T-helper 1 cell treated with Interleukin-12 subunit alpha and Interleukin-12 subunit beta and Interleukin-4 antibody, amounts not matched to agents 30 μg/mL and 1 μg/mL, for 36 hours (primary cell): ENCODE results near the gene KLF2.
"Not testable (repeated sequence)": the region's sequence is repeated elsewhere in the genome, so short reads cannot be mapped to it uniquely, and the experiment has no call there.

Source experiments
- H3K27ac Mint-ChIP-seq: one replicate; pipeline ENCODE4 v1.8.0; 2021; ENCODE audit warnings: mild to moderate bottlenecking, mixed read lengths
- H3K27me3 Mint-ChIP-seq: one replicate; pipeline ENCODE4 v1.8.0; 2021; ENCODE audit warnings: low read depth, mixed read lengths
- H3K36me3 Mint-ChIP-seq: one replicate; pipeline ENCODE4 v1.8.0; 2021; ENCODE audit warnings: low read depth, mixed read lengths
- H3K4me1 Mint-ChIP-seq: one replicate; pipeline ENCODE4 v1.8.0; 2021; ENCODE audit warnings: low read depth, mixed read lengths
- H3K4me3 Mint-ChIP-seq: one replicate; pipeline ENCODE4 v1.8.0; 2021; ENCODE audit warnings: mild to moderate bottlenecking, moderate library complexity, mixed read lengths
- H3K9me3 Mint-ChIP-seq: one replicate; pipeline ENCODE4 v1.8.0; 2021; ENCODE audit warnings: mixed read lengths

The KLF2 gene

DNA sequence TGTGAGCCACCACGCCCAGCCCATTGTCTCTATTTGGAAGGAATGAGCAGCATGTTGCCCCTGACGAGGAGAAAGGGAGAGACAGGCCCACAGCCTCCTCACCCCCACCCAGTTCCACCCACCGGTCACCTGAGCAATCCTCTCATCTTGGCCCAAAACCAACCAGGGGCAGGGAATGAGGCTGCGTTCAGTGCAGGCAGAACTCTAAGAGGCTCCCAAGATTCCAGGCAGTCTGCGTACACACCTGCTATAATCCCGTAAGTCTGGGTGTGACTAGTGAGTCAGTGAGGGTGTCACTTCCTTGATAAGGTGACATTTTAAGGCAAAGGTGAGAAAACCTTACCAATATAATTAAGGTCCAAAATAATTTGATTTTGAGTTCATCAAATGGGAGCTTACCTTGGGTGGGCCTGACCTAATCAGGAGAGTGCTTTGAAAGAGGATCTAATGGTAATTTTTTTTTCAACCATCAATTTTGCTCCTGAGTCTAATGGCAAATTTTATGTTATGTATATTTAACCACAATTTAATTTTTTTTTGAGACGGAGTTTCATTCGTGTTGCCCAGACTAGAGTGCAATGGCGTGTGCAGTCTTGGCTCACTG lies 26.9 kb upstream of the KLF2 start:
- Mint-ChIP-seq H3K4me3 (no peak overlapping the region), H3K9me3 (no peaks in the 10 kb centered on the region), H3K27me3 (peaks cover 15% of the 10 kb centered on the region), H3K4me1 (no peaks in the 10 kb centered on the region), H3K27ac (no peak overlapping the region), H3K36me3 (no peaks in the 10 kb centered on the region)

GRCh38 chr19:16298334-16298733 lies 26.3 kb upstream of the KLF2 start:
- Mint-ChIP-seq H3K27me3 (peaks cover 12% of the 10 kb centered on the region), H3K36me3 (no peaks in the 10 kb centered on the region), H3K9me3 (no peaks in the 10 kb centered on the region), H3K27ac (no peak overlapping the region), H3K4me3 (no peak overlapping the region), H3K4me1 (no peaks in the 10 kb centered on the region)

- H3K36me3 Mint-ChIP-seq: no peaks in the 10 kb centered on the region
- no peaks in the 10 kb centered on the region for H3K4me1 Mint-ChIP-seq
- no peaks in the 10 kb centered on the region for H3K9me3 Mint-ChIP-seq
- no peak overlapping the region for H3K4me3 Mint-ChIP-seq
- peaks cover 9% of the 10 kb centered on the region for H3K27me3 Mint-ChIP-seq
- H3K27ac Mint-ChIP-seq: no peak overlapping the region
Observed at GRCh38 chr19:16301999-16302694, 22.5 kb upstream of the KLF2 start.

DNA sequence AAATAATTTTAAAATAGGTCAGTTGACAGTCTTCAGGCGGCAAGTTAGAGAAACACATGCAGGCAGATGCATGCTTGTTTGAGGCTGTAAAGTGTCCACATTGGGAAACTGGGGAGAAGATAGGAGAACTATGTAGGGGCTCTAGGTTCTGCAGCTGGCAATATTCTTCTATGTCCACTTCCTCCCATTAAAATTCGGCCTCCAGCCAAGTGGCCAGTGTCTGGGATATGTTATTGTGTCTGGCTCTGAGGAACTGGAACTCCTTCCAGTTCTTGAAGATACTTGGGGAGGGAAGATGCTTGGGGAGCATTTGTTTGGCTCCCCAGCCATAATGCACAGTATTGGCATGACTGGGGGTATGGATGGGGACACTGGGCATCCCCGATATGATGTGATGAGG lies 20.9 kb upstream of the KLF2 start:
- peaks cover 1% of the 10 kb centered on the region for H3K4me1 Mint-ChIP-seq
- H3K4me3 Mint-ChIP-seq: no peak overlapping the region
- no peaks in the 10 kb centered on the region for H3K9me3 Mint-ChIP-seq
- no peak overlapping the region for H3K27ac Mint-ChIP-seq
- H3K36me3 Mint-ChIP-seq: no peaks in the 10 kb centered on the region
- H3K27me3 Mint-ChIP-seq: peaks cover 13% of the 10 kb centered on the region

DNA sequence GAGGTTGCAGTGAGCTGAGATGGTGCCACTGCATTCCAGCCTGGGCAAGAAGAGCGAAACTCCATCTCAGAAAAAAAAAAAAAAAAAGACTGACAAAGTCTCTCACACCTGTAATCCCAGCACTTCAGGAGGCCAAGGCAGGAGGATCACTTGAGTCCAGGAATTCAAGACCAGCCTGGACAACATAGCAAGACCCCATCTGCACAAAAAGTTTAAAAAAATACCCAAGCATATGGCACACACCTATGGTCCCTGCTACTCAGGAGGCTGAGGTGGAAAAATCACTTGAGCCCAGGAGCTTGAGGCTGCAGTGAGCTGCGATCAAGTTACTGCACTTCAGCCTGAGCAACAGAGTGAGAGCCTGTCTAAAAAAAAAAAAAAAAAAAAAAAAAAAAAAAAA lies 20.1 kb upstream of the KLF2 start:
- not testable (repeated sequence) for H3K36me3 Mint-ChIP-seq, H3K4me3 Mint-ChIP-seq, H3K4me1 Mint-ChIP-seq, H3K27ac Mint-ChIP-seq, H3K9me3 Mint-ChIP-seq
- H3K27me3 Mint-ChIP-seq: peaks cover 14% of the 10 kb centered on the region

DNA sequence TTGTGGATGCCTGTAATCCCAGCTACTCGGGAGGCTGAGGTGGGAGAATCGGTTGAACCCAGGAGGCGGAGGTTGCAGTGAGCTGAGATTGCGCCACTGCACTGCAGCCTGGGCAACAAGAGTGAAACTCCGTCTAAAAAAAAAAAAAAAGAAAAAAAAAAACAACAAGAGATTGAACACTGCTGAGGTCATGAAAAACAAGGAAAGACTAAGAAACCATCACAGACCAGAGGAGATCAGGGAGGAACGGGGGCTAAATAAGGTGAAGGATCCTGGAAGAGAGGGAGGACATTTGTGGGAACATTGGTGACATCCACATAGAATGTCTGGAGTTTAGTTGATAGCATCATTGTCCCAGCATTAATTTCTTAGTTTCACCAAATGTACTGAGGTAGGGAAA lies 19.6 kb upstream of the KLF2 start:
- H3K36me3 Mint-ChIP-seq, H3K27ac Mint-ChIP-seq, H3K4me1 Mint-ChIP-seq, H3K4me3 Mint-ChIP-seq, H3K9me3 Mint-ChIP-seq: not testable (repeated sequence)
- peaks cover 17% of the 10 kb centered on the region for H3K27me3 Mint-ChIP-seq

DNA sequence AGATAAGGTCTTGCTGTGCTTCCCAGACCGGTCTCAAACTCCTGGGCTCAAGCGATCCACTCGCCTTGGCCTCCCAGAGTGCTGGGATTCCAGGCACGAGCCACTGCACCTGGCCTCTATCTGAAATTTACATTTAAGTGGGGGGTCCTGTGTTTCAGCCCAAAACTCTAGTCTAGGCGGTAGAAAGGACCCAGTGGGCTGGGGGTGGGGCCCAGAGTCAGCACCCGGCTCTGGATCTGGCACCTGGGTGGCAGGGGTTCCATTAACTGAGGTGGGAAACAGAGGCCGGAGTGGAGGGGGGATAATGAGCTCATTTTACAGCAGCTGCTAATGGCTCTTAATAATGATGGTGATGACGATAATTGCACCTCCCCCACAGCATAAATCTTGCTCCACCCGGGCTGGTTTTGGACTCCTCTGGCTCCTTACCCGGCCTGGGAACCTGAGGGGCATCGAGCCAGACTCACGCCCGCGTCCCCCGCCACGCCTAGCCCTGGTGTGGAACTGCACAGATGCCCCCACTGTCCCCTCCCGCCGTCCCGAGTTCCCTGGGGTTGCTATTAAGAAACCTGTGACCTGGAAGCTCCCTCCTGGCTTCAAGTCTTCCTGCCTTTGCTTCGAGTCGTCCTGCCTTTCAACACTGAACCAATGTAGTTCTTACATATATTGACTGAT lies 17.8 kb upstream of the KLF2 start:
- Mint-ChIP-seq H3K27me3 (peaks cover 17% of the 10 kb centered on the region), H3K27ac (no peak overlapping the region), H3K4me3 (no peak overlapping the region), H3K4me1 (peaks cover 3% of the 10 kb centered on the region), H3K9me3 (no peaks in the 10 kb centered on the region), H3K36me3 (no peaks in the 10 kb centered on the region)

- H3K4me1 Mint-ChIP-seq: peaks cover 3% of the 10 kb centered on the region
- H3K36me3 Mint-ChIP-seq: no peaks in the 10 kb centered on the region
- no peaks in the 10 kb centered on the region for H3K9me3 Mint-ChIP-seq
- H3K4me3 Mint-ChIP-seq: no peak overlapping the region
- peaks cover 22% of the 10 kb centered on the region for H3K27me3 Mint-ChIP-seq
- H3K27ac Mint-ChIP-seq: no peak overlapping the region
Observed at GRCh38 chr19:16308081-16308480, 16.5 kb upstream of the KLF2 start.

DNA sequence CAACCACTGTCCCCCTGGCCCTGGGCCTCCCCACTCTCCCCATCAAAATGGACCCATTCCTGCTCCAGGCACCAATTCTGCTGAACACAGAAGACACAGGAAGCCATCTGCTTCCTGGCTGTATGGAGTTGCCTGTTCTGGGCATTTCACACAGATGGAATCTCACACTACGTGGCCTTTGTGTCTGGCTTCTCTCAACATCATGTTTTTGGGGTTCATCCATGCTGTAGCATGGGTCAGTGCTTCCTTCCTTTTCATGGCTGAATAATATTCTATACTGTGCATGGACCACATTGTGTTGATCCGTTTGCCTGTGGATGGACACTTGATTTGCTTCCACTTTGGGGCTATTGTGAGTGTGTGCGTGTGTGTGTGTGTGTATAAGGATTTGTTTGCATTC lies 15.0 kb upstream of the KLF2 start:
- H3K36me3 Mint-ChIP-seq: no peaks in the 10 kb centered on the region
- H3K27ac Mint-ChIP-seq: no peak overlapping the region
- H3K4me1 Mint-ChIP-seq: peaks cover 3% of the 10 kb centered on the region
- no peak overlapping the region for H3K4me3 Mint-ChIP-seq
- H3K9me3 Mint-ChIP-seq: no peaks in the 10 kb centered on the region
- H3K27me3 Mint-ChIP-seq: peaks cover 16% of the 10 kb centered on the region

GRCh38 chr19:16315825-16316505 lies 8.7 kb upstream of the KLF2 start:
- Mint-ChIP-seq H3K4me3 (no peak overlapping the region), H3K27me3 (peaks cover 34% of the 10 kb centered on the region), H3K36me3 (peaks cover 6% of the 10 kb centered on the region), H3K9me3 (peaks cover 8% of the 10 kb centered on the region), H3K27ac (no peak overlapping the region), H3K4me1 (peaks cover 4% of the 10 kb centered on the region)

DNA sequence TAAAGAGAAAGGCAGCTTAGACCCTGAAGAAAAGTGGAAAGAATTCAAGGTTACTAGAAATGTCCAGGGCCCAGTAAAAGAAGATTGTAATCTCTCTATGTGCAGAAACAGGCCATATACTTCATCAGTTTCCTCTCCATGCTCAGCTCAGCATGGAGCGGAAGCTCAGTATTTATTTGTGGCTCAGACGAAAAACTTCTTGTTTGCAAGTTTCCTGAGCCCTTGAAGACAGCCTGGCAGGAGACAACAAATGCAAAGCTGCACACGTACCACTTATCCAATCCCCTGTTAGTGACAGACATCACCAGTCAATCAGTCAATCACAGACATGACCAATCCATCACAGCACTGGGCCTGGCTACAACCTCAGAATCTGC lies 8.1 kb upstream of the KLF2 start:
- peaks cover 38% of the 10 kb centered on the region for H3K27me3 Mint-ChIP-seq
- H3K27ac Mint-ChIP-seq: no peak overlapping the region
- H3K4me3 Mint-ChIP-seq: no peak overlapping the region
- peaks cover 4% of the 10 kb centered on the region for H3K4me1 Mint-ChIP-seq
- H3K36me3 Mint-ChIP-seq: peaks cover 6% of the 10 kb centered on the region
- H3K9me3 Mint-ChIP-seq: peaks cover 8% of the 10 kb centered on the region

DNA sequence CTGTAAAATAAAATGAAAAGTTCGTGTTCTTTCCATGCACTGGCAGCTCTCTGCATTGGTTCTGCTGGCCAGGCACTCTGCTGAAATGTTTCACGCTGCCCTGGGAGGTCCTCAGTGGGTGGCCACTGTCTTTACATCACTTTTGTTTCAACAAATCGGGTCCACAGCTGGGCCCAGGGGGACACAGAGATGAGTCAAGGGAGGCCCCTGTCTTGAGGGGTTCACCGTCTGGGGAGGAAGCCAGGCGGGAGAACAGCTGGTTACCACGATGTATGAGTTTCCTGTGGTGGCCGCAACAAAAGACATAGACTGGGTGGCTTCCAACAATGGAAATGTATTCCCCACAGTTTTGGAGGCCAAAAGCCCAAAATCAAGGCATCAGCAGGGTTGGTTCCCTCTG lies 5.1 kb upstream of the KLF2 start:
- Mint-ChIP-seq H3K4me1 (peaks cover 4% of the 10 kb centered on the region), H3K9me3 (peaks cover 8% of the 10 kb centered on the region), H3K27ac (no peak overlapping the region), H3K27me3 (peaks cover 57% of the 10 kb centered on the region), H3K4me3 (no peak overlapping the region), H3K36me3 (peaks cover 8% of the 10 kb centered on the region)

DNA sequence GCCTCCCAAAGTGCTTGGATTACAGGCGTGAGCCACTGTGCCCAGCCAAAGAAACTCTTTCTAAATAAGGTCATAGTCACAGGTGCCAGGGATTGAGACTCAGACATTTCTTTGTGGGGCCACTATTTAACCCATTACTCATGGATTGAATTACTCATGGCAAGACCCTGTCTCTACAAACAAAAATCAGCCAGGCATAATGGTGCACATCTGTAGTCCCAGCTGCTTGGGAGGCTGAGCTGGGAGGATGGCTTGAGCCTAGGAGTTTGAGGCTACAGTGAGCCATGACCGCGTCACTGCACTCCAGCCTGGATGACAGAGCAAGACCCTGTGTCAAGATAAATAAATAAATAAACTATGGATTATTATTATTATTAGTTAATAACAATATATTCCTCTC lies 3.6 kb upstream of the KLF2 start:
- Mint-ChIP-seq H3K27me3 (peaks cover 52% of the 10 kb centered on the region), H3K4me3 (no peak overlapping the region), H3K4me1 (peaks cover 6% of the 10 kb centered on the region), H3K9me3 (peaks cover 8% of the 10 kb centered on the region), H3K27ac (no peak overlapping the region), H3K36me3 (peaks cover 11% of the 10 kb centered on the region)

DNA sequence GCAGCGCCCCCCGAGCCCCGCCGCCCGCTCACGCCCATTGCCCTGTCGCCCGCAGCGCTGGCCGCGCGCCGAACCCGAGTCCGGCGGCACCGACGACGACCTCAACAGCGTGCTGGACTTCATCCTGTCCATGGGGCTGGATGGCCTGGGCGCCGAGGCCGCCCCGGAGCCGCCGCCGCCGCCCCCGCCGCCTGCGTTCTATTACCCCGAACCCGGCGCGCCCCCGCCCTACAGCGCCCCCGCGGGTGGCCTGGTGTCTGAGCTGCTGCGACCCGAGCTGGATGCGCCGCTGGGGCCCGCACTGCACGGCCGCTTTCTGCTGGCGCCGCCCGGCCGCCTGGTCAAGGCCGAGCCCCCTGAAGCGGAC lies 518 bp downstream of the KLF2 start:
- H3K27ac Mint-ChIP-seq: no peak overlapping the region
- peak overlapping the region; percentile 67 for H3K4me3 Mint-ChIP-seq
- H3K36me3 Mint-ChIP-seq: peaks cover 47% of the 10 kb centered on the region
- H3K4me1 Mint-ChIP-seq: peaks cover 28% of the 10 kb centered on the region
- peaks cover 33% of the 10 kb centered on the region for H3K27me3 Mint-ChIP-seq
- no peaks in the 10 kb centered on the region for H3K9me3 Mint-ChIP-seq
